ENCODE measurements around the gene CRB2. TPM values are rescaled to one million over a fixed set of nuclear protein-coding genes. Genes with fewer than 3 reads are reported as not detected.

Gene CRB2
- total and polyA plus RNA-seq, 2 donors (not counting 1 experiment from before 2014, with no cell fraction given) = not detected

DNA sequence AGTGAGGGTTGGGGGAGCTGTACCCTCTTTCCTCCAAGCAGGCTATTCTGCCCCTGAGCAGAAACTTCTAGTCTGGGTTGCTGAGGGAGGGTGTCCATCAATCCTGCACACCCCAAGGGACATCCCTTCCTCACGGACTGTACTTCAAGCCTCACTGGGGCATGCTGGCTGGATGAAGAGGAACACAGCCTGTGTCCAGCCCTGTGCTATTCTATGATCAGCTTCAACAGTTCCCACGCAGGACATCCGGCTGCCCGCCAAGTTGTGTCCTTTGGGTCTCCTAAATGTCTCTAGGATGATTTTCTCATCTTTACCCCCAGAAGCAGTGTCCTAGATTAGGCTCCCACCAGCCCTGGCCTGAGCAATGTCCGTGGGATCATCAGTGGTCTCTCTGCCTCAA lies 68.1 kb downstream of the CRB2 start:
- Histone ChIP-seq H3K9ac (ENCODE audit: insufficient read depth, low read length) (no peak overlapping the region), H3K4me3 (replicated peaks in 1 of 4; ENCODE audit: control extremely low read depth in 1 of 4, insufficient read depth in 1 of 4, low read depth in 3 of 4, low read length in 4 of 4) (no peak overlapping the region), H3K79me2 (ENCODE audit: control insufficient read depth, insufficient read depth, low read length) (no peaks in the 10 kb centered on the region), H3K36me3 (ENCODE audit: control insufficient read depth, insufficient read depth, low read length) (no peaks in the 10 kb centered on the region), H3K27ac (ENCODE audit: insufficient read depth, low read length) (no peak overlapping the region), H2AFZ (ENCODE audit: low read length) (no peak overlapping the region), H4K20me1 (ENCODE audit: control insufficient read depth, extremely low read depth, insufficient read depth, low read length) (no peaks in the 10 kb centered on the region), H3K4me2 (ENCODE audit: extremely low read depth, insufficient read depth, low read length) (no peak overlapping the region), H3K9me3 (ENCODE audit: control insufficient read depth, insufficient read depth, low read depth, low read length) (no peaks in the 10 kb centered on the region), H3K27me3 (ENCODE audit: control insufficient read depth, insufficient read depth, low read length) (no peaks in the 10 kb centered on the region), H3K4me1 (ENCODE audit: control insufficient read depth, extremely low read depth, insufficient read depth, low read length) (no peaks in the 10 kb centered on the region)
- TF ChIP-seq, protein P1, sequence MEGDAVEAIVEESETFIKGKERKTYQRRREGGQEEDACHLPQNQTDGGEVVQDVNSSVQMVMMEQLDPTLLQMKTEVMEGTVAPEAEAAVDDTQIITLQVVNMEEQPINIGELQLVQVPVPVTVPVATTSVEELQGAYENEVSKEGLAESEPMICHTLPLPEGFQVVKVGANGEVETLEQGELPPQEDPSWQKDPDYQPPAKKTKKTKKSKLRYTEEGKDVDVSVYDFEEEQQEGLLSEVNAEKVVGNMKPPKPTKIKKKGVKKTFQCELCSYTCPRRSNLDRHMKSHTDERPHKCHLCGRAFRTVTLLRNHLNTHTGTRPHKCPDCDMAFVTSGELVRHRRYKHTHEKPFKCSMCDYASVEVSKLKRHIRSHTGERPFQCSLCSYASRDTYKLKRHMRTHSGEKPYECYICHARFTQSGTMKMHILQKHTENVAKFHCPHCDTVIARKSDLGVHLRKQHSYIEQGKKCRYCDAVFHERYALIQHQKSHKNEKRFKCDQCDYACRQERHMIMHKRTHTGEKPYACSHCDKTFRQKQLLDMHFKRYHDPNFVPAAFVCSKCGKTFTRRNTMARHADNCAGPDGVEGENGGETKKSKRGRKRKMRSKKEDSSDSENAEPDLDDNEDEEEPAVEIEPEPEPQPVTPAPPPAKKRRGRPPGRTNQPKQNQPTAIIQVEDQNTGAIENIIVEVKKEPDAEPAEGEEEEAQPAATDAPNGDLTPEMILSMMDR (conservative IDR thresholded peaks at IDR 0.05 in 1 of 2, IDR thresholded peaks at IDR 0.05 in 1 of 2; ENCODE audit: low read depth in 1 of 2, low read length in 2 of 2) = no peak
- no peak for TF ChIP-seq EZH2 (IDR thresholded peaks at IDR 0.05; ENCODE audit: low read length, missing control alignments)
- DNase-seq (ENCODE audit: low read depth in 2 of 2) = no peak

- Histone ChIP-seq H3K79me2 (ENCODE audit: control insufficient read depth, insufficient read depth, low read length) (no peaks in the 10 kb centered on the region), H3K4me3 (replicated peaks in 1 of 4; ENCODE audit: control extremely low read depth in 1 of 4, insufficient read depth in 1 of 4, low read depth in 3 of 4, low read length in 4 of 4) (no peak overlapping the region), H3K4me2 (ENCODE audit: extremely low read depth, insufficient read depth, low read length) (no peak overlapping the region), H2AFZ (ENCODE audit: low read length) (no peak overlapping the region), H4K20me1 (ENCODE audit: control insufficient read depth, extremely low read depth, insufficient read depth, low read length) (no peaks in the 10 kb centered on the region), H3K9me3 (ENCODE audit: control insufficient read depth, insufficient read depth, low read depth, low read length) (no peaks in the 10 kb centered on the region), H3K9ac (ENCODE audit: insufficient read depth, low read length) (no peak overlapping the region), H3K27ac (ENCODE audit: insufficient read depth, low read length) (no peak overlapping the region), H3K36me3 (ENCODE audit: control insufficient read depth, insufficient read depth, low read length) (no peaks in the 10 kb centered on the region), H3K27me3 (ENCODE audit: control insufficient read depth, insufficient read depth, low read length) (no peaks in the 10 kb centered on the region), H3K4me1 (ENCODE audit: control insufficient read depth, extremely low read depth, insufficient read depth, low read length) (no peaks in the 10 kb centered on the region)
- no peak for TF ChIP-seq EZH2 (IDR thresholded peaks at IDR 0.05; ENCODE audit: low read length, missing control alignments)
- TF ChIP-seq, protein P1 (conservative IDR thresholded peaks at IDR 0.05 in 1 of 2, IDR thresholded peaks at IDR 0.05 in 1 of 2; ENCODE audit: low read depth in 1 of 2, low read length in 2 of 2) = no peak
- no peak for DNase-seq (ENCODE audit: low read depth in 2 of 2)
Observed at GRCh38 chr9:123424552-123425225, 68.7 kb downstream of the CRB2 start.

GRCh38 chr9:123425261-123425821 lies 69.3 kb downstream of the CRB2 start:
- H3K9me3 ChIP-seq (ENCODE audit: control insufficient read depth, insufficient read depth, low read depth, low read length) = no peaks in the 10 kb centered on the region
- H3K4me1 ChIP-seq (ENCODE audit: control insufficient read depth, extremely low read depth, insufficient read depth, low read length) = no peaks in the 10 kb centered on the region
- no peak overlapping the region for H3K27ac ChIP-seq (ENCODE audit: insufficient read depth, low read length)
- no peak overlapping the region for H3K4me2 ChIP-seq (ENCODE audit: extremely low read depth, insufficient read depth, low read length)
- no peak overlapping the region for H3K9ac ChIP-seq (ENCODE audit: insufficient read depth, low read length)
- H4K20me1 ChIP-seq (ENCODE audit: control insufficient read depth, extremely low read depth, insufficient read depth, low read length) = no peaks in the 10 kb centered on the region
- TF ChIP-seq, protein P1 (conservative IDR thresholded peaks at IDR 0.05 in 1 of 2, IDR thresholded peaks at IDR 0.05 in 1 of 2; ENCODE audit: low read depth in 1 of 2, low read length in 2 of 2) = no peak
- H3K4me3 ChIP-seq (replicated peaks in 1 of 4; ENCODE audit: control extremely low read depth in 1 of 4, insufficient read depth in 1 of 4, low read depth in 3 of 4, low read length in 4 of 4) = no peak overlapping the region
- no peaks in the 10 kb centered on the region for H3K27me3 ChIP-seq (ENCODE audit: control insufficient read depth, insufficient read depth, low read length)
- no peak for DNase-seq (ENCODE audit: low read depth in 2 of 2)
- H2AFZ ChIP-seq (ENCODE audit: low read length) = no peak overlapping the region
- no peaks in the 10 kb centered on the region for H3K79me2 ChIP-seq (ENCODE audit: control insufficient read depth, insufficient read depth, low read length)
- H3K36me3 ChIP-seq (ENCODE audit: control insufficient read depth, insufficient read depth, low read length) = no peaks in the 10 kb centered on the region

All from fibroblast of lung (primary cell).